GM19372 (cell line): Measurements from ENCODE around the gene SRI.
"Not testable (repeated sequence)": the region's sequence is repeated elsewhere in the genome, so short reads cannot be mapped to it uniquely, and the experiment has no call there.

Source experiments
- ATAC-seq: cut with Tn5 transposase; IDR thresholded peaks from one replicate; pipeline ENCODE4 v1.9.1; 2021; ENCODE audit warnings: mild to moderate bottlenecking, low read depth, moderate library complexity; ENCODE audit not compliant: unreplicated experiment

SRI gene

DNA sequence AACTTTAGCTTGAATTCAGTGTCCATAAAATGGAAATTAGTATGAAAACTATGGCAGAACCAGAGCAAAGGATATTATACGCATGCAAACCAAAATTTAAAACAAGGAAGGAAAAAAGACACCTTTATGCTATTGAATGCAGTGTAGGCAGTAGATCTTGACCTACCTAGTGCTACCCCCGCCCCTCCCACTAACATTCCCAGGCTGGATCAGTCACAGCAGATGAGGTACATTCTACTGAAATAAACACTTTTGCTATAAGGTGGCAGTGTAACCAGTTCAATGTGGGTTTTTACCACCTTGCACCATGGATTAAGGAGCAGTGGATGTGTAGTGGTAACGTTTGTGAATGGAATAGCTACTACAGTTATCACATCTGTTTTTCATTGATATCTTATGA, 27.9 kb downstream of the SRI start:
- ATAC-seq: no peak

GRCh38 chr7:88185650-88186049, 34.2 kb downstream of the SRI start:
- no peak for ATAC-seq

- peak; percentile 97 for ATAC-seq
These were observed 35.0 kb downstream of the SRI start for GRCh38 chr7:88184848-88185304.

GRCh38 chr7:88183051-88183450, 36.8 kb downstream of the SRI start:
- ATAC-seq: no peak

DNA sequence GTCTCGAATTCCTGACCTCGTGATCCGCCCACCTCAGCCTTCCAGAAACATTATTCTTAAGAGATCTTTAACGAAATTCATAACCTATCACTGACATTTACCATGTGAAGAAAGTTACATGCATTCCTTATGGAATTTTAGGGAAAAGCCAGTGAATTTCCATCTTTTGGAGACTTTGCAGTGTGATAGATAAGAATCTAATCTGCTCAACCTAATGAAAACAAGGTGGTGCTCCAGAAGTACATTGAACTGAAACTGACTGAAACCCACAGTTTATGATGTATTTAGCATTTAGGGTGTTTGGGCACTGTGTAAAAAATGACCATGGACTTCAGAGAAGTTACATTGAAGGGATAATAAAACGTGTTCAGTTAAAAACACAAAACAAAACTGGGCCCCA, 43.6 kb downstream of the SRI start:
- no peak for ATAC-seq

DNA sequence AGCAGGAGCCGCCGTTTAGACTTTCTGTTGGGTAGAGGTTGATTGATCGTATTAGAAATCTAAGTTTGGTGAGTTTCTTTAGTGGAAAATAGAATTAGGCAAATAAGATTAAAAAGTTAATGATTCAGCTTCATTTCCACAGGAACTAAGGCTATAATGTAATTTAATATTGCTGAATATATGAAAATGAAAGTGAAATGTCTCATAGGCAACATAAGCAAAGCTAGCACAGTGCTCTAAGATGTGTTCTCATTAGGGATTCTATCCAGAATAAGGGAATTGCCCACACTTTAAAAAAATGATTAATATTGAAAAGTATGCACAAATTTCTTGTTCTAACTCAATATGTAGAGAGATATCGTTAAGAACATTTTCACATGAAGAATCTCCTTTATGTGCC, 47.0 kb downstream of the SRI start:
- no peak for ATAC-seq

DNA sequence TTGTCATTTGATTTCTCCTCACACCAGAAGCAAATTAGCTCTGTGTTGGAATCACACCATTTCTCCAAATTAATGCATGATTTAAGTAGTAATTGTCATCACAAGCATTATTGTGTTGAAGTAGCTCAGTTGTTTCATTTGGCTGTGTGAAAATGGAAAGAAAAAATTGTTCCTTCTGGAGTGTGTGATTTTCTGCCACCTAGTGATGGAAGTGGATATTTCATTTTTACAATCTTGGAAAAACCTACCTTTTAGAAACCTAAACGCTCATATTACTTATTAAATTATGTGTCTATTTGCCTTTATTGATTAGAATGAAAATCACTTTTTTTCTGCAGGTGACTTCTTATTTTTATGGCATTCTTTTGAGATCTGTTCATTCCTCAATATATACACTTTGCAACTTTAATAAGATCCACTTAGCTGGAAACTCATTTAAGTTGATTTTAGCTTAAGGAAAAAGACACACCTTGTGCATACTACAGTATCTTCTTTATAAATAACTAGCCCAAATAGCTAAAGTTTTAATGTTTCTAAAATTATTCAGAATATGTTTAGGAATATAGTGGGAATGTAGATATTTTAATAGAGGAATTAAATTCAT, 50.0 kb downstream of the SRI start:
- peak; percentile 50 for ATAC-seq

DNA sequence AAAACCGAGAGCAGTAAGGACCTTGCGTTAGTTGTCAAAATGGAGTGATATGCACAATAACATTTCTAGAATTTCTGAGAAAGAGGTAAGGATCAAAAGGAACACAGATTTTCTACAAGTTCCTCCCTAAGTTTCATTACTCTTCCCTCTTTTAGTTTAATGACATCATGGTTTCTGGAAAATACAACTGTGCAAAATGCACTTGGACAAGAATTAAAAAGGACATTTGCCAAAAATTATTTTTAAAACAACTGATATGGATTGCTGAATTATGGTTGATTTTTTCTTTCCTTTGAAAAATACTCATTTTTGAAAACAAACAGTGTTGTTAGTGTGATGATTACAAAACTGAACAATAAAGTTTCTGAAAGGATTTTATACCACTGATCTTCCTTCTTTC, 52.1 kb downstream of the SRI start:
- ATAC-seq: no peak

GRCh38 chr7:88167223-88167622, 52.6 kb downstream of the SRI start:
- ATAC-seq: no peak

- ATAC-seq: no peak
These were observed 54.1 kb downstream of the SRI start for GRCh38 chr7:88165697-88166096.

DNA sequence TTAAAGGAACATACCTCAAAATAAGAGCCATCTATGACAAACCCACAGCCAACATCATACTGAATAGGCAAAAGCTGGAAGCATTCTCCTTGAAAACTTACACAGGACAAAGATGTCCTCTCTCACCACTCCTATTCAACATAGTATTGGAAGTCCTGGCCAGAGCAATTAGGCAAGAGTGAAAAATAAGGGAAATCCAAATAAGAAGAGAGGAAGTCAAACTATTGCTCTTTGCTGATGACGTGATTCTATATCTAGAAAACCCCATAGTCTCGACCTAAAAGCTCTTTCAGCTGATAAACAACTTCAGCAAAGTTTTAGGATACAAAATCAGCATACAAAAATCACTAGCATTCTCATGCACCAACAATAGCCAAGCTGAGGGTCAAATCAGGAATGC, 60.1 kb downstream of the SRI start:
- ATAC-seq: not testable (repeated sequence)

DNA sequence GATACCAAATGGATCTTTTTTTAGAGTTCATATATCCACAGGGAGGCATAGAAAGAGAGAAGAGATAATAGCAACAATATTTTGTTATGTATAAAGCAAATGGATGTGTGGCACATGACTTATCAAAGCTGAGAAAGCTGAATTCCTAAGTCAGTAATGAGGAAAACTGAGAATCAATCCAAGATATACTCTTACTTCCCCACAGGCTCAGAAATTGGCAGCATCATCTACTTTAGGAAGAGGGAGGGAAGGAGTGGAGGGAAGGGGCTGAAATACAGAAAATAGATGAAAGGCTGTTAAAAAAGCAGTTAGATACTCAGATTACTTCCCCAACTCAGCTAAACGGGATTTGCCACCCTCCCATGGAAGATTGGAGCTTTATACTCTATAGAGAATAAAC, 63.5 kb downstream of the SRI start:
- ATAC-seq: no peak

DNA sequence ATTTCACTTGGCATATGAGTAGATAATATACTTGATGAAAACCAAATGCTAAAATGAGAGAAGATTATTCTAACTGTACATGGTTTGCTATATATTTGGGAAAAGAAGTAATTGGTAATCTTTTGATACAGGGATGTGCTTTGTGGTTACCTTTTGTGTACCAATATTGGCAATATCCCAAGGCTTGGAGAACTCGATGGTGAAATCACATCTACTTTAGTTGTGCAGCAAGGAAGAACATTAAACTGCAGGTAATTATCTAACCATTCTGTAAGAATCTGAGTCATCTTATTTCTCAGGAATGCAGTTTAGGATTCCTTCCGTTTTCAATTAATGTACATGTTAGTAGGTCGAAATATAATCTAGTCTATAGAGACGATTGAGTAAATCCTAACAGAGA, 64.1 kb downstream of the SRI start:
- no peak for ATAC-seq
